Esophagus muscularis mucosa (tissue), 4 donors: ENCODE data around the gene TRIM71. TPM values are rescaled to one million over a fixed set of nuclear protein-coding genes. Genes with fewer than 3 reads are reported as not detected.
"Not testable (repeated sequence)": the region's sequence is repeated elsewhere in the genome, so short reads cannot be mapped to it uniquely, and the experiment has no call there.

Experiments used
- DNase-seq: peaks from one replicate; pipeline ENCODE4 v3.0.0-alpha.2; 2017; ENCODE audit errors: extremely low spot score
- H3K27ac ChIP-seq, 4 donors: fragments of 200-600 bp; sonication (generic); replicated peaks in 1 of 4; 1 replicate in 3 of 4; 2 replicates in 1 of 4; pipeline ENCODE4 v1.5.1; 2016 to 2019; ENCODE audit warnings: mild to moderate bottlenecking in 1 of 4
- H3K27me3 ChIP-seq, 4 donors: fragments of 200-600 bp; sonication (generic); one replicate each; pipeline versions ENCODE4 v1.5.1 to v1.6.0; 2016 to 2019
- H3K36me3 ChIP-seq, 4 donors: fragments of 200-600 bp; sonication (generic); one replicate each; pipeline ENCODE4 v1.5.1; 2016 to 2019
- H3K4me1 ChIP-seq, 4 donors: fragments of 200-600 bp; sonication (generic); one replicate each; pipeline ENCODE4 v1.5.1; 2016 to 2019
- H3K4me3 ChIP-seq, 4 donors: fragments of 200-600 bp; sonication (generic); 1 replicate in 2 of 4; 2 replicates in 2 of 4; pipeline ENCODE4 v1.5.1; 2016 to 2019; ENCODE audit warnings: mild to moderate bottlenecking in 4 of 4, moderate library complexity in 1 of 4
- H3K9me3 ChIP-seq, 4 donors: fragments of 200-600 bp; sonication (generic); 1 replicate in 3 of 4; 2 replicates in 1 of 4; pipeline ENCODE4 v1.5.1; 2016 to 2019
- CTCF ChIP-seq, 3 experiments: fragments of 200-600 bp in 2 of 3; fragments of 450-650 bp in 1 of 3; sonication (generic) in 2 of 3; IDR thresholded peaks; one replicate each; pipeline ENCODE4 v1.5.1; 2017 to 2019; ENCODE audit warnings: antibody characterized with exemption in 3 of 3, mild to moderate bottlenecking in 2 of 3, moderate library complexity in 1 of 3
- EP300 ChIP-seq: sonication (generic); formaldehyde crosslinking; IDR thresholded peaks from one replicate; pipeline ENCODE4 v1.6.1; 2017; ENCODE audit warnings: antibody characterized with exemption
- POLR2A ChIP-seq: fragments of 450-650 bp; IDR thresholded peaks from one replicate; pipeline ENCODE4 v1.6.1; 2017; ENCODE audit warnings: antibody characterized with exemption, moderate library complexity, mild to moderate bottlenecking, low read depth
- POLR2AphosphoS5 ChIP-seq, 2 donors: sonication (generic); formaldehyde crosslinking; IDR thresholded peaks; one replicate each; pipeline ENCODE4 v1.6.1; 2017; ENCODE audit warnings: antibody characterized with exemption in 2 of 2
- WGBS: methylation state at CpG from one replicate; pipeline ENCODE4 v1.1.5; 2018; 5-methylcytosine and 5-hydroxymethylcytosine counted together
- intact Hi-C: fragments of 100-400 bp; cut with DNase I; formaldehyde crosslinking; loops from one replicate; pipeline ENCODE4 v1.15.1; 2023
- total RNA-seq, 4 donors: library from RNA; depleted of rRNA; stranded (reverse); fragments of >200 nt; gene quantifications; one replicate each; pipeline versions ENCODE4 v1.1.0 to v1.2.1, GENCODE V29; 2016

The TRIM71 gene
- total RNA-seq, 4 donors from 2014 or later: not detected

DNA sequence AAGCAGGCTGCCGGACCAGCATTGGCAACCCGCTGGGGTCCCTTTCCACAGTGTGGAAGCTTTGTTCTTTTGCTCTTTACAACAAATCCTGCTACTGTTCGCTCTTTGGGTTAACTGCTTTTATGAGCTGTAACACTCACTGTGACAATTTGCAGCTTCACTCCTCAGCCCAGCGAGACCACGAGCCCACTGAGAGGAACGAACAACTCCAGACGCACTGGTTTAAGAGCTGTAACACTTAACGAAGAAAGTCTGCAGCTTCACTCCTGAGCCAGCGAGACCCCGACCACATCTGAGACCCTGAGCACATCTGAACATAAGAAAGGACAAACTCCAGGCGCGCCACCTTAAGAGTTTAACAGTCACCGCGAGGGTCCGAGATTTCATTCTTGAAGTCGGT, 122.9 kb downstream of the TRIM71 start:
- Histone ChIP-seq H3K27me3 (no peaks in the 10 kb centered on the region), H3K9me3 (no peaks in the 10 kb centered on the region), H3K27ac (no peak overlapping the region), H3K4me1 (no peaks in the 10 kb centered on the region), H3K4me3 (no peak overlapping the region), H3K36me3 (no peaks in the 10 kb centered on the region)
- intact Hi-C loops: loop anchor here (10.0 kb wide), 1 partner anchor 434 kb away; no protein-coding TSS in a partner anchor
- 93% methylated on average over 16 of the region's 16 CpGs for WGBS
- TF ChIP-seq POLR2A (no peak), EP300 (no peak), POLR2AphosphoS5 (IDR thresholded peaks at IDR 0.05) (no peak), CTCF (IDR thresholded peaks at IDR 0.05) (no peak)
- DNase-seq: no peak

GRCh38 chr3:32945136-32945535, 127.3 kb downstream of the TRIM71 start:
- intact Hi-C loops: loop anchor here (5.0 to 10.0 kb wide), 2 partner anchors 132 to 430 kb away; no protein-coding TSS in a partner anchor
- 81% methylated on average over 3 of the region's 3 CpGs for WGBS

GRCh38 chr3:32945598-32945997, 127.8 kb downstream of the TRIM71 start:
- WGBS: 82% methylated on average over 12 of the region's 12 CpGs
- not testable (repeated sequence) for H3K9me3 ChIP-seq, H3K36me3 ChIP-seq, H3K27me3 ChIP-seq, H3K4me1 ChIP-seq, H3K4me3 ChIP-seq, H3K27ac ChIP-seq
- intact Hi-C loops: loop anchor here (5.0 to 10.0 kb wide), 2 partner anchors 132 to 429 kb away; no protein-coding TSS in a partner anchor
- DNase-seq: peak; percentile 70

More at GRCh38 chr3:32945136-32945535, 127.3 kb downstream of the TRIM71 start:
- no peaks in the 10 kb centered on the region for H3K4me1 ChIP-seq
- no peaks in the 10 kb centered on the region for H3K27me3 ChIP-seq
- H3K27ac ChIP-seq: no peak overlapping the region
- peak; percentile 45 for DNase-seq
- H3K4me3 ChIP-seq: no peak overlapping the region
- TF ChIP-seq POLR2AphosphoS5 (IDR thresholded peaks at IDR 0.05) (no peak), CTCF (IDR thresholded peaks at IDR 0.05) (no peak), POLR2A (no peak), EP300 (no peak)
- no peaks in the 10 kb centered on the region for H3K36me3 ChIP-seq
- H3K9me3 ChIP-seq: no peaks in the 10 kb centered on the region

DNA sequence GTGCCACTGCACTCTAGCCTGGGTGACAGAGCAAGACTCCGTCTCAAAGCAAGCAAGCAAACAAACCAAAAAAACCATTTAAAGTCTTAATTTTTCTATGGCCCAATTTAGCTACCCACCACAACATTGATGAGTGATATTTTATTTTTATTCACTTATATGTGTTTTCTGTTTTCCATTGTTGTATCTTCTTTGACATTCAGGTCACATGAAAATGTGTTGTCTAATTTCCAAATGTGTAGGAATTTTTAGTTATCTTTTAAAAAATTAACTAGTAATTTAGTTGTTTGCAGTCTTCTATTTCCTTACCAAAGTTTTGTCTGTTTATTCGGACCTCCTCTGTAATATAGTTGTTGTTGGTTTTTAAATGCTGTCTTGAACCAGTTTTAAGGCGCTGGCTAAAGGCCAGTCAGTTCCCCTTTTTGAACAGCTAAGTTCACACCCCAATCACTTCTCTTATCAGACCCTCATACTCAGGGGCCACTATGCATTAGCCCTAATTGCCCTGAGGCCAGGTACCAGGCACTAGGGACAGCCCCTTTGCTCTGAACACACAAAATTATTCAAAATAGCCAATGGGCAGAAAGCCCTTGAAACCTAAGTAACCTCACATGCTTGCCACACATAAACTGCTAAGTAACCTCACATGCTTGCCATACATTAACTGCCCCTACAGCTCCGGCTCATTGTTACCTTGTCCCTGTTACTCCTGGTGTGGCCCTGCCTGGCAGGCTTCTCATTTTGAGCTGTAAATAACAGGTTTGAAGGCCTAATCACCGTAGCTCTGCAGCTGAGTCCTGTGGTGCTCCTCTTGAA, 129.4 kb downstream of the TRIM71 start:
- no peak for DNase-seq
- Histone ChIP-seq H3K36me3 (no peaks in the 10 kb centered on the region), H3K4me1 (no peaks in the 10 kb centered on the region), H3K27me3 (no peaks in the 10 kb centered on the region), H3K27ac (no peak overlapping the region), H3K9me3 (no peaks in the 10 kb centered on the region), H3K4me3 (no peak overlapping the region)
- 90% methylated on average over 4 of the region's 5 CpGs for WGBS
- TF ChIP-seq POLR2AphosphoS5 (IDR thresholded peaks at IDR 0.05) (no peak), EP300 (no peak), CTCF (IDR thresholded peaks at IDR 0.05) (no peak), POLR2A (no peak)
- intact Hi-C loops: loop anchor here (5.0 to 10.0 kb wide), 2 partner anchors 130 to 428 kb away; no protein-coding TSS in a partner anchor

Other genes starting within 250 kb of the TRIM71 start
- 10 to 100 TPM; 30.0 to 38.2 (median 32.5) TPM for gene DYNC1LI1, start 247.1 kb upstream of the TRIM71 start, total RNA-seq
- 10 to 100 TPM; 10.8 to 16.8 (median 15.4) TPM for gene CNOT10, start 132.8 kb upstream of the TRIM71 start, total RNA-seq
- under 1 TPM in 1 of 4 donors, not detected in 3; 0.17 TPM for gene CCR4, start 133.6 kb downstream of the TRIM71 start, total RNA-seq